Activated naive CD4-positive, alpha-beta T cell treated with anti-CD3 and anti-CD28 coated beads, Interleukin-2, amount 50 U/mL, for 72 hours (primary cell): ENCODE results near the gene RFNG. TPM values are rescaled to one million over a fixed set of nuclear protein-coding genes. Genes with fewer than 3 reads are reported as not detected.

Experiments
- ATAC-seq, 2 donors: fragments of 150-1000 bp; cut with Tn5 transposase; 2 replicates each; pipeline ENCODE4 v1.10.0; 2021; ENCODE audit warnings: mild to moderate bottlenecking in 2 of 2, moderate library complexity in 2 of 2
- DNase-seq, 2 donors: peaks; one replicate each; pipeline ENCODE4 v3.0.0; 2021 to 2022; ENCODE audit warnings: low spot score in 2 of 2
- H3K27ac Mint-ChIP-seq, 2 donors: one replicate each; pipeline ENCODE4 v1.8.0; 2022; ENCODE audit warnings: mild to moderate bottlenecking in 2 of 2, mixed read lengths in 2 of 2
- H3K36me3 Mint-ChIP-seq, 2 donors: one replicate each; pipeline ENCODE4 v1.8.0; 2022; ENCODE audit warnings: mixed read lengths in 2 of 2
- H3K9me3 Mint-ChIP-seq, 2 donors: one replicate each; pipeline ENCODE4 v1.8.0; 2022; ENCODE audit warnings: mixed read lengths in 2 of 2
- total RNA-seq, 2 donors: library from RNA; stranded (reverse); gene quantifications; one replicate each; pipeline ENCODE4 v1.2.3, GENCODE V29; 2022

Gene RFNG
- total RNA-seq, 2 donors from 2014 or later: 21.5 to 24.2 TPM

- peak overlapping the region in 1 of 2 donors; percentile 57 for H3K27ac Mint-ChIP-seq
- no peaks in the 10 kb centered on the region for H3K9me3 Mint-ChIP-seq
- ATAC-seq (no peak), DNase-seq (no peak)
- H3K36me3 Mint-ChIP-seq: peaks cover 0 to 4% of the 10 kb centered on the region in 2 donors
These were observed 13.0 kb upstream of the RFNG start for GRCh38 chr17:82064433-82065192.

GRCh38 chr17:82063424-82064415, 12.1 kb upstream of the RFNG start:
- H3K27ac Mint-ChIP-seq: peak overlapping the region in 1 of 2 donors; percentile 57
- H3K36me3 Mint-ChIP-seq: peaks cover 0 to 4% of the 10 kb centered on the region in 2 donors
- DNase-seq (no peak), ATAC-seq (no peak)
- H3K9me3 Mint-ChIP-seq: no peaks in the 10 kb centered on the region

- no peak overlapping the region for H3K27ac Mint-ChIP-seq
- no peaks in the 10 kb centered on the region for H3K9me3 Mint-ChIP-seq
- peaks cover 0 to 4% of the 10 kb centered on the region in 2 donors for H3K36me3 Mint-ChIP-seq
- DNase-seq (no peak), ATAC-seq (no peak)
These were observed 11.4 kb upstream of the RFNG start for GRCh38 chr17:82062984-82063368.

GRCh38 chr17:82062076-82062983, 10.7 kb upstream of the RFNG start:
- peaks cover 0 to 4% of the 10 kb centered on the region in 2 donors for H3K36me3 Mint-ChIP-seq

GRCh38 chr17:82061047-82061925, 9.7 kb upstream of the RFNG start:
- Mint-ChIP-seq H3K27ac (peak overlapping the region in 1 of 2 donors; percentile 75), H3K9me3 (no peaks in the 10 kb centered on the region), H3K36me3 (peaks cover 0 to 3% of the 10 kb centered on the region in 2 donors)
- DNase-seq (no peak), ATAC-seq (no peak)

More at GRCh38 chr17:82062076-82062983, 10.7 kb upstream of the RFNG start:
- ATAC-seq: no peak
- Mint-ChIP-seq H3K27ac (no peak overlapping the region), H3K9me3 (no peaks in the 10 kb centered on the region)
- no peak for DNase-seq

GRCh38 chr17:82060614-82061013, 9.0 kb upstream of the RFNG start:
- no peaks in the 10 kb centered on the region for H3K36me3 Mint-ChIP-seq
- ATAC-seq (no peak), DNase-seq (no peak)
- peak overlapping the region in 1 of 2 donors; percentile 75 for H3K27ac Mint-ChIP-seq
- no peaks in the 10 kb centered on the region for H3K9me3 Mint-ChIP-seq

GRCh38 chr17:82060001-82060380, 8.4 kb upstream of the RFNG start:
- ATAC-seq (no peak), DNase-seq (no peak)
- Mint-ChIP-seq H3K36me3 (no peaks in the 10 kb centered on the region), H3K9me3 (no peaks in the 10 kb centered on the region), H3K27ac (peak overlapping the region in 1 of 2 donors; percentile 75)

- Mint-ChIP-seq H3K36me3 (no peaks in the 10 kb centered on the region), H3K27ac (no peak overlapping the region), H3K9me3 (no peaks in the 10 kb centered on the region)
- ATAC-seq (no peak), DNase-seq (no peak)
These were observed 7.8 kb upstream of the RFNG start for GRCh38 chr17:82059272-82060000.

- H3K27ac Mint-ChIP-seq: no peak overlapping the region
- DNase-seq: no peak
- no peaks in the 10 kb centered on the region for H3K9me3 Mint-ChIP-seq
- ATAC-seq: no peak
- no peaks in the 10 kb centered on the region for H3K36me3 Mint-ChIP-seq
These were observed 7.2 kb upstream of the RFNG start for GRCh38 chr17:82058855-82059249.

GRCh38 chr17:82058230-82058854, 6.7 kb upstream of the RFNG start:
- no peaks in the 10 kb centered on the region for H3K9me3 Mint-ChIP-seq
- DNase-seq: no peak
- no peak for ATAC-seq
- no peak overlapping the region for H3K27ac Mint-ChIP-seq
- no peaks in the 10 kb centered on the region for H3K36me3 Mint-ChIP-seq

GRCh38 chr17:82056729-82057621, 5.4 kb upstream of the RFNG start:
- ATAC-seq (no peak), DNase-seq (no peak)
- no peaks in the 10 kb centered on the region for H3K9me3 Mint-ChIP-seq
- no peaks in the 10 kb centered on the region for H3K36me3 Mint-ChIP-seq
- H3K27ac Mint-ChIP-seq: peak overlapping the region in 1 of 2 donors; percentile 15

GRCh38 chr17:82055965-82056728, 4.5 kb upstream of the RFNG start:
- Mint-ChIP-seq H3K36me3 (no peaks in the 10 kb centered on the region), H3K27ac (no peak overlapping the region), H3K9me3 (no peaks in the 10 kb centered on the region)
- DNase-seq (no peak), ATAC-seq (no peak)
